ENCODE results near the gene SOX1. TPM values are rescaled to one million over a fixed set of nuclear protein-coding genes. Genes with fewer than 3 reads are reported as not detected.

Gene SOX1
- total and polyA plus RNA-seq, 4 donors = not detected

- DNase-seq (ENCODE audit: low spot score) = no peak
- Histone ChIP-seq H3K4me1 (ENCODE audit: control insufficient read depth in 4 of 4, insufficient read depth in 4 of 4, low read length in 3 of 4) (peaks cover 0 to 29% (median 16%) of the 10 kb centered on the region in 4 donors), H3K4me3 (ENCODE audit: low read depth in 1 of 3, low read length in 3 of 3) (no peak overlapping the region), H3K27me3 (ENCODE audit: control insufficient read depth in 4 of 4, insufficient read depth in 4 of 4, low read length in 3 of 4) (peaks cover 0 to 50% (median 22%) of the 10 kb centered on the region in 4 donors), H3K9me3 (ENCODE audit: control insufficient read depth in 4 of 4, low read length in 3 of 4) (no peaks in the 10 kb centered on the region), H3K9ac (ENCODE audit: low read depth in 1 of 2, low read length in 2 of 2) (no peak overlapping the region), H3K36me3 (ENCODE audit: control insufficient read depth in 4 of 4, insufficient read depth in 3 of 4, low read depth in 1 of 4, low read length in 3 of 4) (no peaks in the 10 kb centered on the region), H3K27ac (ENCODE audit: low read depth in 1 of 2, low read length in 2 of 2) (no peak overlapping the region)
- WGBS = 9% methylated on average over 25 of the region's 25 CpGs
- TF ChIP-seq JUND (IDR thresholded peaks at IDR 0.05) = no peak
- TF ChIP-seq GABPA (IDR thresholded peaks at IDR 0.05 in 1 of 2, conservative IDR thresholded peaks at IDR 0.05 in 1 of 2) = no peak
- no peak for TF ChIP-seq RAD21 (IDR thresholded peaks at IDR 0.05)
- no peak for TF ChIP-seq SP1 (IDR thresholded peaks at IDR 0.05)
- TF ChIP-seq REST (IDR thresholded peaks at IDR 0.05) = no peak
Observed at GRCh38 chr13:112057439-112057735, 9.6 kb upstream of the SOX1 start.

GRCh38 chr13:112057736-112058518 is 9.0 kb upstream of the SOX1 start:
- peaks cover 0 to 50% (median 22%) of the 10 kb centered on the region in 4 donors for H3K27me3 ChIP-seq (ENCODE audit: control insufficient read depth in 4 of 4, insufficient read depth in 4 of 4, low read length in 3 of 4)
- no peak overlapping the region for H3K4me3 ChIP-seq (ENCODE audit: low read depth in 1 of 3, low read length in 3 of 3)
- WGBS = 4% methylated on average over 57 of the region's 57 CpGs
- H3K4me1 ChIP-seq (ENCODE audit: control insufficient read depth in 4 of 4, insufficient read depth in 4 of 4, low read length in 3 of 4) = peaks cover 0 to 34% (median 18%) of the 10 kb centered on the region in 4 donors
- H3K27ac ChIP-seq (ENCODE audit: low read depth in 1 of 2, low read length in 2 of 2) = no peak overlapping the region
- no peaks in the 10 kb centered on the region for H3K9me3 ChIP-seq (ENCODE audit: control insufficient read depth in 4 of 4, low read length in 3 of 4)
- DNase-seq (ENCODE audit: low spot score) = no peak
- H3K9ac ChIP-seq (ENCODE audit: low read depth in 1 of 2, low read length in 2 of 2) = no peak overlapping the region
- H3K36me3 ChIP-seq (ENCODE audit: control insufficient read depth in 4 of 4, insufficient read depth in 3 of 4, low read depth in 1 of 4, low read length in 3 of 4) = no peaks in the 10 kb centered on the region
- TF ChIP-seq HNF4G (IDR thresholded peaks at IDR 0.05) (no peak), FOXA1 (IDR thresholded peaks at IDR 0.05) (no peak), CTCF (IDR thresholded peaks at IDR 0.05; ENCODE audit: low read depth, low read length, missing input control) (no peak), EGR1 (IDR thresholded peaks at IDR 0.05; ENCODE audit: low read depth in 2 of 2) (no peak), NR2F2 (IDR thresholded peaks at IDR 0.05) (no peak), ZBTB33 (IDR thresholded peaks at IDR 0.05) (no peak), TAF1 (conservative IDR thresholded peaks at IDR 0.05) (no peak)
